Ovary (tissue), 9 donors: ENCODE measurements around the gene OSGEPL1. TPM values are rescaled to one million over a fixed set of nuclear protein-coding genes. Genes with fewer than 3 reads are reported as not detected.
A peak's percentile ranks its signal among the peaks of the same experiment; 100 is the strongest.

Experiments
- DNase-seq, 5 donors: peaks; one replicate each; pipeline ENCODE4 v3.0.0-alpha.2; 2019 to 2020
- H3K27ac ChIP-seq, 2 donors: fragments of 200-600 bp; one replicate each; pipeline versions ENCODE4 v1.5.1 to v1.8.0; 2019 to 2022
- H3K27me3 ChIP-seq: fragments of 200-600 bp; one replicate; pipeline ENCODE4 v1.8.0; 2022
- H3K36me3 ChIP-seq: fragments of 200-600 bp; sonication (generic); one replicate; pipeline ENCODE4 v1.5.1; 2019
- H3K4me1 ChIP-seq: one replicate; pipeline ENCODE4 v1.8.1; 2013; ENCODE audit warnings: mild to moderate bottlenecking, moderate library complexity; ENCODE audit not compliant: insufficient read depth
- H3K4me3 ChIP-seq: fragments of 200-600 bp; sonication (generic); one replicate; pipeline ENCODE4 v1.5.1; 2017
- H3K9me3 ChIP-seq, 2 donors: fragments of 200-600 bp in 1 of 2; sonication (generic) in 1 of 2; one replicate each; pipeline versions ENCODE4 v1.5.1 to v1.8.1; 2013 to 2019; ENCODE audit warnings: mild to moderate bottlenecking in 1 of 2, moderate library complexity in 1 of 2
- CTCF ChIP-seq, 3 donors: fragments of 450-650 bp in 2 of 3; fragments of 200-600 bp in 1 of 3; IDR thresholded peaks; one replicate each; pipeline versions ENCODE4 v1.5.1 to v1.8.0; 2016 to 2022; ENCODE audit warnings: antibody characterized with exemption in 3 of 3, mild to moderate bottlenecking in 1 of 3
- EP300 ChIP-seq: sonication (generic); formaldehyde crosslinking; IDR thresholded peaks from one replicate; pipeline ENCODE4 v1.6.1; 2017; ENCODE audit warnings: antibody characterized with exemption
- POLR2A ChIP-seq: fragments of 450-650 bp; IDR thresholded peaks from one replicate; pipeline ENCODE4 v1.6.1; 2017; ENCODE audit warnings: antibody characterized with exemption, mild to moderate bottlenecking, moderate library complexity
- WGBS, 3 donors: extraction: QIAGEN DNeasy Blood & Tissue Kit in 1 of 3; methylation state at CpG; one replicate each; pipeline versions ENCODE4 v1.1.5 to v1.1.7; 2013 to 2017; 5-methylcytosine and 5-hydroxymethylcytosine counted together
- intact Hi-C, 4 donors: fragments of 100-400 bp; cut with DNase I; formaldehyde crosslinking; loops; one replicate each; pipeline versions ENCODE4 v1.11.0 to v1.15.1; 2022 to 2023
- polyA plus RNA-seq, 2 donors: library from polyadenylated mRNA; stranded (reverse); fragments of 200-250 nt in 1 of 2; fragments of 350-450 nt in 1 of 2; fragmentation: Illumina TruSeq in 1 of 2; extraction: RNeasy Lipid Tissue Mini Kit (QIAGEN cat#74804) in 1 of 2; gene quantifications; one replicate each; pipeline ENCODE4 v1.2.3, GENCODE V29; 2013 to 2014
- total RNA-seq, 7 donors: library from RNA; depleted of rRNA in 2 of 7; stranded (reverse); fragments of >200 nt in 2 of 7; fragmentation: NEBNext Ultra II Directional in 3 of 7; extraction: Animal tissue kit (Norgen Biotek cat#: 25700) in 3 of 7; gene quantifications; one replicate each; pipeline versions ENCODE4 v1.1.0 to v1.2.4, GENCODE V29; 2016 to 2023
- donor health status: DM: no; HTN: no; CAD: no; lungs with moderate emphysema.
- donor health status: DM: no; HTN: no; CAD: no.
- donor health status: Bipolar disorder and iron deficiency.
- donor health status: DM: yes; HTN: yes; CAD: no.
- donor health status: DM: no; HTN: no; CAD: no.
- donor health status: DM: yes; HTN: yes; CAD: no.

OSGEPL1 gene
- total and polyA plus RNA-seq, 9 donors: 4.7 to 10.6 (median 8.5) TPM

GRCh38 chr2:189783927-189784867, 21.6 kb upstream of the OSGEPL1 start, which contains the start of the genes ORMDL1 and PMS1:
ORMDL1 (minus strand) TSS chr2:189784339; CDS start chr2:189782595, 1,744 bp downstream.
PMS1 (plus strand) TSS chr2:189784450; CDS start chr2:189791810, 7,360 bp downstream.
- Histone ChIP-seq H3K4me3 (peak within 1 kb of the TSS; percentile 78), H3K4me1 (peaks cover 5% of the 10 kb centered on the region), H3K27ac (peak within 1 kb of the TSS; percentile 68 to 93), H3K36me3 (no peaks in the 10 kb centered on the region), H3K27me3 (no peaks in the 10 kb centered on the region), H3K9me3 (no peaks in the 10 kb centered on the region)
- TF ChIP-seq CTCF (IDR thresholded peaks at IDR 0.05) (peak in 2 of 3 donors; percentile 21 to 28), POLR2A (peak; percentile 89), EP300 (no peak)
- peak; percentile 94 to 98 (median 95) for DNase-seq
- 0 to 1% (median 0%) methylated on average over 85 to 96 of the region's 96 CpGs for WGBS, 3 donors
- intact Hi-C loops: no loop called here

DNA sequence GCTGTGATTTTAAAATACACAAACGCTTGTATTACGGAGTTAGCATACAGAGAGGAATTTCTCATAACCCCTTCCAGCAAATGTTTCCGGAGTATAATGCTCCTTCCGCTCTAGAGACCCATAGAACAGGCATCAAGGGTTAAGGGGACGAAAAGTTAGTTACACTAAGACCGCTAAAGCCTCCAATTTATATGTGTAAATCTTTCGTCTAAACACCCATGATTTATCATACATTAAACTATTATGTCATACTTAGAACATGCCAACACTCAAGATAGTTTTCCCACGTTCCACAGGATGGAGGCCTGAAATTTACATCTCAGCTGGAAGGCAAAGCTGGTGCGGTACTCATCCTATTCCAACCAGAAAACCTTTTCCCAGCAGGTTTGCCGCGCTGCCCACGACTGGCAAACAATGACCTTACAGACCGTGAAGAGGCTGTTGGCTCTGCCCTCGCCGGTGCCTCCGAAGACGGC, 20.9 kb upstream of the OSGEPL1 start:
- no peaks in the 10 kb centered on the region for H3K9me3 ChIP-seq
- no peaks in the 10 kb centered on the region for H3K36me3 ChIP-seq
- no peak for TF ChIP-seq POLR2A
- no peak for TF ChIP-seq CTCF (IDR thresholded peaks at IDR 0.05)
- TF ChIP-seq EP300: no peak
- peak overlapping the region; percentile 78 for H3K4me3 ChIP-seq
- H3K27me3 ChIP-seq: no peaks in the 10 kb centered on the region
- peak overlapping the region; percentile 68 to 93 for H3K27ac ChIP-seq
- peaks cover 5% of the 10 kb centered on the region for H3K4me1 ChIP-seq
- WGBS, 3 donors: 0 to 1% (median 0%) methylated on average over 17 of the region's 17 CpGs
- no peak for DNase-seq
- intact Hi-C loops: no loop called here

- H3K4me1 ChIP-seq: peaks cover 5% of the 10 kb centered on the region
- no peaks in the 10 kb centered on the region for H3K27me3 ChIP-seq
- no peak for TF ChIP-seq EP300
- TF ChIP-seq POLR2A: no peak
- TF ChIP-seq CTCF (IDR thresholded peaks at IDR 0.05): no peak
- no peak overlapping the region for H3K4me3 ChIP-seq
- 63 to 66% (median 66%) methylated on average over 4 of the region's 4 CpGs for WGBS, 3 donors
- H3K36me3 ChIP-seq: no peaks in the 10 kb centered on the region
- H3K27ac ChIP-seq: no peak overlapping the region
- H3K9me3 ChIP-seq: no peaks in the 10 kb centered on the region
- DNase-seq: no peak
- intact Hi-C loops: no loop called here
Observed at GRCh38 chr2:189782221-189782671, 19.7 kb upstream of the OSGEPL1 start.

- TF ChIP-seq EP300 (no peak), POLR2A (no peak), CTCF (IDR thresholded peaks at IDR 0.05) (no peak)
- H3K36me3 ChIP-seq: no peaks in the 10 kb centered on the region
Observed at GRCh38 chr2:189772212-189772611, 9.6 kb upstream of the OSGEPL1 start.

More at GRCh38 chr2:189772212-189772611, 9.6 kb upstream of the OSGEPL1 start:
- Histone ChIP-seq H3K9me3 (no peaks in the 10 kb centered on the region), H3K4me1 (no peaks in the 10 kb centered on the region), H3K27ac (no peak overlapping the region), H3K27me3 (no peaks in the 10 kb centered on the region), H3K4me3 (no peak overlapping the region)
- intact Hi-C loops: no loop called here
- 86 to 98% (median 88%) methylated on average over 1 of the region's 1 CpG for WGBS, 3 donors
- no peak for DNase-seq
